Measurements from ENCODE around the gene CHPF.

GRCh38 chr2:219554350-219554749 is 10.7 kb upstream of the CHPF start:
- TF ChIP-seq, protein P1, sequence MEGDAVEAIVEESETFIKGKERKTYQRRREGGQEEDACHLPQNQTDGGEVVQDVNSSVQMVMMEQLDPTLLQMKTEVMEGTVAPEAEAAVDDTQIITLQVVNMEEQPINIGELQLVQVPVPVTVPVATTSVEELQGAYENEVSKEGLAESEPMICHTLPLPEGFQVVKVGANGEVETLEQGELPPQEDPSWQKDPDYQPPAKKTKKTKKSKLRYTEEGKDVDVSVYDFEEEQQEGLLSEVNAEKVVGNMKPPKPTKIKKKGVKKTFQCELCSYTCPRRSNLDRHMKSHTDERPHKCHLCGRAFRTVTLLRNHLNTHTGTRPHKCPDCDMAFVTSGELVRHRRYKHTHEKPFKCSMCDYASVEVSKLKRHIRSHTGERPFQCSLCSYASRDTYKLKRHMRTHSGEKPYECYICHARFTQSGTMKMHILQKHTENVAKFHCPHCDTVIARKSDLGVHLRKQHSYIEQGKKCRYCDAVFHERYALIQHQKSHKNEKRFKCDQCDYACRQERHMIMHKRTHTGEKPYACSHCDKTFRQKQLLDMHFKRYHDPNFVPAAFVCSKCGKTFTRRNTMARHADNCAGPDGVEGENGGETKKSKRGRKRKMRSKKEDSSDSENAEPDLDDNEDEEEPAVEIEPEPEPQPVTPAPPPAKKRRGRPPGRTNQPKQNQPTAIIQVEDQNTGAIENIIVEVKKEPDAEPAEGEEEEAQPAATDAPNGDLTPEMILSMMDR (IDR thresholded peaks at IDR 0.05): no peak
- TF ChIP-seq POLR2A (IDR thresholded peaks at IDR 0.05): no peak

Measured in upper lobe of left lung (tissue), 4 donors.